Body of pancreas (tissue), 4 donors: Measurements from ENCODE around the gene PDLIM4.

Source experiments
- CTCF ChIP-seq, 7 experiments: fragments of 450-650 bp in 4 of 7; fragments of 200-600 bp in 3 of 7; sonication (generic) in 3 of 7; IDR thresholded peaks; one replicate each; pipeline ENCODE4 v1.5.1; 2016 to 2019; ENCODE audit warnings: antibody characterized with exemption in 7 of 7
- POLR2A ChIP-seq, 3 donors: fragments of 450-650 bp; IDR thresholded peaks; one replicate each; pipeline ENCODE4 v1.6.1; 2016; ENCODE audit warnings: antibody characterized with exemption in 3 of 3, mild to moderate bottlenecking in 2 of 3

- no peak for TF ChIP-seq CTCF (IDR thresholded peaks at IDR 0.05)
- no peak for TF ChIP-seq POLR2A (IDR thresholded peaks at IDR 0.05)
Measured at GRCh38 chr5:132246806-132247205, 10.7 kb upstream of the PDLIM4 start.
